Type B pancreatic cell (in vitro differentiated cells): ENCODE data around the gene SIRT5. TPM values are rescaled to one million over a fixed set of nuclear protein-coding genes. Genes with fewer than 3 reads are reported as not detected.

Experiments
- DNase-seq: peaks from one replicate; pipeline ENCODE4 v3.0.0; 2021; ENCODE audit warnings: mixed read lengths; ENCODE audit not compliant: unreplicated experiment; ENCODE audit errors: extremely low spot score
- H3K27ac Mint-ChIP-seq: 2 replicates; pipeline ENCODE4 v1.8.0; 2021; ENCODE audit warnings: mild to moderate bottlenecking, mixed read lengths
- H3K27me3 Mint-ChIP-seq: 2 replicates; pipeline ENCODE4 v1.8.0; 2021; ENCODE audit warnings: mixed read lengths
- H3K36me3 Mint-ChIP-seq: 2 replicates; pipeline ENCODE4 v1.8.0; 2021; ENCODE audit warnings: mixed read lengths
- H3K4me1 Mint-ChIP-seq: one replicate; pipeline ENCODE4 v1.8.0; 2021; ENCODE audit warnings: mixed read lengths; ENCODE audit not compliant: unreplicated experiment
- H3K4me3 Mint-ChIP-seq: 2 replicates; pipeline ENCODE4 v1.8.0; 2021; ENCODE audit warnings: mild to moderate bottlenecking, mixed read lengths
- H3K9me3 Mint-ChIP-seq: 2 replicates; pipeline ENCODE4 v1.8.0; 2021; ENCODE audit warnings: mixed read lengths
- CTCF ChIP-seq: fragments of 200-600 bp; sonication (generic); conservative IDR thresholded peaks from 2 replicates; pipeline ENCODE4 v1.5.0; 2021; ENCODE audit warnings: antibody characterized with exemption, mild to moderate bottlenecking
- total RNA-seq: library from RNA; stranded (reverse); gene quantifications from 2 replicates; pipeline ENCODE4 v1.2.1, GENCODE V29; 2021; ENCODE audit warnings: low replicate concordance

SIRT5 gene
- total RNA-seq, 1 donor from 2014 or later: 15.3 TPM

- H3K36me3 Mint-ChIP-seq: no peaks in the 10 kb centered on the region
- H3K9me3 Mint-ChIP-seq: no peaks in the 10 kb centered on the region
- H3K4me3 Mint-ChIP-seq: no peak overlapping the region
- no peak for TF ChIP-seq CTCF
- DNase-seq: no peak
- no peaks in the 10 kb centered on the region for H3K27me3 Mint-ChIP-seq
- H3K4me1 Mint-ChIP-seq: no peaks in the 10 kb centered on the region
- no peak overlapping the region for H3K27ac Mint-ChIP-seq
These were observed 32.9 kb upstream of the SIRT5 start for GRCh38 chr6:13541496-13541895.

- H3K4me3 Mint-ChIP-seq: no peak overlapping the region
- H3K9me3 Mint-ChIP-seq: no peaks in the 10 kb centered on the region
- TF ChIP-seq CTCF: no peak
- H3K27me3 Mint-ChIP-seq: no peaks in the 10 kb centered on the region
- H3K27ac Mint-ChIP-seq: no peak overlapping the region
- DNase-seq: no peak
- no peaks in the 10 kb centered on the region for H3K36me3 Mint-ChIP-seq
- H3K4me1 Mint-ChIP-seq: no peaks in the 10 kb centered on the region
These were observed 29.8 kb upstream of the SIRT5 start for GRCh38 chr6:13544454-13545186.

- no peaks in the 10 kb centered on the region for H3K36me3 Mint-ChIP-seq
- H3K27ac Mint-ChIP-seq: no peak overlapping the region
- no peaks in the 10 kb centered on the region for H3K9me3 Mint-ChIP-seq
- H3K4me1 Mint-ChIP-seq: no peaks in the 10 kb centered on the region
- no peak for TF ChIP-seq CTCF
- DNase-seq: no peak
- H3K4me3 Mint-ChIP-seq: no peak overlapping the region
- no peaks in the 10 kb centered on the region for H3K27me3 Mint-ChIP-seq
These were observed 28.5 kb upstream of the SIRT5 start for GRCh38 chr6:13545885-13546284.

GRCh38 chr6:13548500-13549210 is 25.7 kb upstream of the SIRT5 start:
- no peak overlapping the region for H3K4me3 Mint-ChIP-seq
- H3K4me1 Mint-ChIP-seq: no peaks in the 10 kb centered on the region
- no peaks in the 10 kb centered on the region for H3K36me3 Mint-ChIP-seq
- H3K27ac Mint-ChIP-seq: no peak overlapping the region
- DNase-seq: no peak
- no peak for TF ChIP-seq CTCF
- no peaks in the 10 kb centered on the region for H3K9me3 Mint-ChIP-seq
- H3K27me3 Mint-ChIP-seq: no peaks in the 10 kb centered on the region

GRCh38 chr6:13550656-13551055 is 23.7 kb upstream of the SIRT5 start:
- Mint-ChIP-seq H3K4me3 (no peak overlapping the region), H3K9me3 (no peaks in the 10 kb centered on the region), H3K4me1 (peaks cover 12% of the 10 kb centered on the region), H3K27me3 (peaks cover 6% of the 10 kb centered on the region), H3K36me3 (no peaks in the 10 kb centered on the region), H3K27ac (no peak overlapping the region)
- no peak for TF ChIP-seq CTCF
- no peak for DNase-seq
